Gastroesophageal sphincter (tissue), 3 donors: Measurements from ENCODE around the gene SPATA19.

Source experiments
- CTCF ChIP-seq, 4 experiments: fragments of 200-600 bp in 2 of 4; fragments of 450-650 bp in 2 of 4; sonication (generic) in 1 of 4; IDR thresholded peaks; one replicate each; pipeline ENCODE4 v1.5.1; 2017 to 2019; ENCODE audit warnings: antibody characterized with exemption in 4 of 4, mild to moderate bottlenecking in 2 of 4, moderate library complexity in 2 of 4
- POLR2A ChIP-seq, 2 donors: fragments of 450-650 bp; IDR thresholded peaks; one replicate each; pipeline ENCODE4 v1.6.1; 2017; ENCODE audit warnings: antibody characterized with exemption in 2 of 2, mild to moderate bottlenecking in 2 of 2, moderate library complexity in 1 of 2

- TF ChIP-seq CTCF (IDR thresholded peaks at IDR 0.05) (no peak), POLR2A (IDR thresholded peaks at IDR 0.05) (no peak)
These were observed 29.7 kb downstream of the SPATA19 start for GRCh38 chr11:133815636-133816035.
